Caco-2 (cell line): ENCODE results near the gene ZBTB43. TPM values are rescaled to one million over a fixed set of nuclear protein-coding genes. Genes with fewer than 3 reads are reported as not detected.
A peak's percentile ranks its signal among the peaks of the same experiment; 100 is the strongest.

Experiments used
- Bru-seq: library from RNA; stranded (reverse); fragments of 400-500 nt; gene quantifications from one replicate; lab custom pipeline; 2021; lab: Mats Ljungman, UMichigan
- BruChase-seq, 2 experiments: library from RNA; stranded (reverse); fragments of 400-500 nt; gene quantifications; one replicate each; lab custom pipeline; 2021; lab: Mats Ljungman, UMichigan
- BruUV-seq: library from RNA; stranded (reverse); fragments of 400-500 nt; replicated peaks from 2 replicates; lab custom pipeline; 2021; lab: Mats Ljungman, UMichigan
- CTCF ChIA-PET: fragments of 300-600 bp; sonication (Branson Sonifier 250); formaldehyde crosslinking; loops from one replicate; lab custom pipeline; 2022; ENCODE audit warnings: antibody characterized with exemption; lab: Charles Lee
- POLR2A ChIA-PET: fragments of 300-600 bp; sonication (Branson Sonifier 250); formaldehyde crosslinking; loops from one replicate; lab custom pipeline; 2022; ENCODE audit warnings: antibody characterized with exemption; lab: Charles Lee
- DNase-seq, 2 experiments: peaks; one replicate each; pipeline versions ENCODE4 v3.0.0 to v3.0.0-alpha.2; 2020 to 2022
- H3K27me3 ChIP-seq: replicated peaks from 2 replicates; pipeline ENCODE4 v1.6.0; 2011; ENCODE audit warnings: low read length; ENCODE audit not compliant: control insufficient read depth, insufficient read depth
- H3K36me3 ChIP-seq: 2 replicates; pipeline ENCODE4 v1.5.1; 2011; ENCODE audit warnings: low read length; ENCODE audit not compliant: control insufficient read depth, insufficient read depth
- H3K4me1 ChIP-seq: fragments of 250-450 bp; sonication (Bioruptor Pico); 2 replicates; pipeline ENCODE4 v1.5.1; 2020; ENCODE audit warnings: mild to moderate bottlenecking
- H3K4me3 ChIP-seq: 2 replicates; pipeline ENCODE4 v1.5.1; 2011; ENCODE audit warnings: low read depth, mild to moderate bottlenecking, control low read depth, low read length
- H3K9me3 ChIP-seq: fragments of 250-450 bp; sonication (Bioruptor Pico); 2 replicates; pipeline ENCODE4 v1.5.1; 2020; ENCODE audit warnings: mild to moderate bottlenecking, moderate library complexity
- H3K27ac Mint-ChIP-seq: one replicate; pipeline ENCODE4 v1.8.0; 2022; ENCODE audit warnings: mixed read lengths; ENCODE audit not compliant: unreplicated experiment
- H3K27me3 Mint-ChIP-seq: one replicate; pipeline ENCODE4 v1.8.0; 2022; ENCODE audit warnings: mixed read lengths; ENCODE audit not compliant: insufficient read depth, unreplicated experiment
- H3K36me3 Mint-ChIP-seq: one replicate; pipeline ENCODE4 v1.8.0; 2022; ENCODE audit warnings: mild to moderate bottlenecking, mixed read lengths; ENCODE audit not compliant: insufficient read depth, unreplicated experiment
- H3K4me1 Mint-ChIP-seq: one replicate; pipeline ENCODE4 v1.8.0; 2022; ENCODE audit warnings: low read depth, mixed read lengths; ENCODE audit not compliant: unreplicated experiment
- H3K4me3 Mint-ChIP-seq: one replicate; pipeline ENCODE4 v1.8.0; 2022; ENCODE audit warnings: mild to moderate bottlenecking, moderate library complexity, mixed read lengths; ENCODE audit not compliant: unreplicated experiment
- H3K9me3 Mint-ChIP-seq: one replicate; pipeline ENCODE4 v1.8.0; 2022; ENCODE audit warnings: mixed read lengths; ENCODE audit not compliant: unreplicated experiment
- CTCF ChIP-seq, 2 experiments: fragments of 200-600 bp in 1 of 2; IDR thresholded peaks; 1 replicate in 1 of 2; 2 replicates in 1 of 2; pipeline versions ENCODE4 v1.5.1 to v1.8.0; 2011 to 2022; ENCODE audit warnings: antibody characterized with exemption in 1 of 2, control low read depth in 1 of 2, inconsistent platforms in 1 of 2, low read depth in 1 of 2, low read length in 1 of 2, mild to moderate bottlenecking in 1 of 2, moderate library complexity in 1 of 2; ENCODE audit not compliant: insufficient read depth in 1 of 2, severe bottlenecking in 1 of 2, unreplicated experiment in 1 of 2
- intact Hi-C: fragments of 100-400 bp; cut with micrococcal nuclease; formaldehyde crosslinking; loops from one replicate; pipeline ENCODE4 v1.10.0; 2022; ENCODE audit not compliant: unreplicated experiment
- long read RNA-seq: library from polyadenylated mRNA; stranded (forward); transcript quantifications from one replicate; pipeline ENCODE4 v2.0.0, GENCODE V29; 2022
- total RNA-seq: library from RNA; stranded (reverse); gene quantifications from 2 replicates; pipeline ENCODE4 v1.2.3, GENCODE V29; 2022

ZBTB43 gene
- total RNA-seq = 17.7 and 18.5 TPM in 2 replicates
- percentile 85 among the genes with signal in this experiment for Bru-seq, nascent RNA
- BruChase-seq, experiment 1, labeled RNA remaining after a 2-hour chase = percentile 89 among the genes with signal in this experiment
- percentile 78 among the genes with signal in this experiment for BruChase-seq, experiment 2, labeled RNA remaining after a 6-hour chase
- long read RNA-seq, full-length matches to known transcripts = 5 of 6 reads
- long read RNA-seq, partial matches to known transcripts = 1 of 6 reads
- long read RNA-seq, other reads (novel, unspliced or antisense) = 0 of 6 reads

GRCh38 chr9:126804696-126805553 is at the start of gene ZBTB43:
Gene ZBTB43 (plus strand): TSS chr9:126805040. CDS start chr9:126832510, 27,470 bp downstream.
- H3K9me3 ChIP-seq = no peaks in the 10 kb centered on the region
- no peaks in the 10 kb centered on the region for H3K36me3 ChIP-seq
- no peak for TF ChIP-seq CTCF (IDR thresholded peaks at IDR 0.05; ENCODE audit: insufficient read depth in 1 of 2, low read depth in 1 of 2, low read length in 1 of 2, severe bottlenecking in 1 of 2, unreplicated experiment in 1 of 2)
- Mint-ChIP-seq H3K9me3 (no peaks in the 10 kb centered on the region), H3K4me3 (peak within 1 kb of the TSS; percentile 85), H3K27me3 (no peaks in the 10 kb centered on the region), H3K36me3 (peaks cover 19% of the 10 kb centered on the region), H3K27ac (peak within 1 kb of the TSS; percentile 91), H3K4me1 (peaks cover 25% of the 10 kb centered on the region)
- DNase-seq = peak; percentile 97
- ChIA-PET CTCF (interaction anchor here (0.7 to 1.0 kb wide), 4 partner anchors 23 to 114 kb away, joined by 3 read pairs; no protein-coding TSS in a partner anchor), POLR2A (interaction anchor here (0.6 to 1.0 kb wide), 2 partner anchors 23 to 135 kb away, joined by 3 to 4 read pairs; no protein-coding TSS in a partner anchor)
- H3K4me3 ChIP-seq = peak within 1 kb of the TSS; percentile 89
- peaks cover 5% of the 10 kb centered on the region; the same call in 1 of the 2 replicates for H3K4me1 ChIP-seq
- BruUV-seq = TSS peak; percentile 36
- H3K27me3 ChIP-seq = no peaks in the 10 kb centered on the region
- intact Hi-C loops = no loop called here

GRCh38 chr9:126755317-126755875 is 49.4 kb upstream of the ZBTB43 start:
- ChIA-PET POLR2A (no interaction called here), CTCF (no interaction called here)
- Mint-ChIP-seq H3K9me3 (no peaks in the 10 kb centered on the region), H3K4me1 (no peaks in the 10 kb centered on the region), H3K4me3 (no peak overlapping the region), H3K27ac (no peak overlapping the region), H3K36me3 (no peaks in the 10 kb centered on the region), H3K27me3 (peaks cover 5% of the 10 kb centered on the region)
- DNase-seq = no peak
- Histone ChIP-seq H3K4me1 (peaks cover 7% of the 10 kb centered on the region), H3K9me3 (no peaks in the 10 kb centered on the region), H3K27me3 (no peaks in the 10 kb centered on the region), H3K4me3 (no peak overlapping the region), H3K36me3 (no peaks in the 10 kb centered on the region)
- no peak for TF ChIP-seq CTCF (IDR thresholded peaks at IDR 0.05; ENCODE audit: insufficient read depth in 1 of 2, low read depth in 1 of 2, low read length in 1 of 2, severe bottlenecking in 1 of 2, unreplicated experiment in 1 of 2)
- BruUV-seq = no TSS peak
- intact Hi-C loops = no loop called here

GRCh38 chr9:126756238-126756637 is 48.6 kb upstream of the ZBTB43 start:
- no peak for DNase-seq
- Histone ChIP-seq H3K4me3 (no peak overlapping the region), H3K4me1 (peaks cover 7% of the 10 kb centered on the region), H3K27me3 (no peaks in the 10 kb centered on the region), H3K9me3 (no peaks in the 10 kb centered on the region), H3K36me3 (no peaks in the 10 kb centered on the region)
- Mint-ChIP-seq H3K4me3 (no peak overlapping the region), H3K4me1 (peaks cover 2% of the 10 kb centered on the region), H3K36me3 (no peaks in the 10 kb centered on the region), H3K27me3 (peaks cover 2% of the 10 kb centered on the region), H3K9me3 (no peaks in the 10 kb centered on the region), H3K27ac (no peak overlapping the region)
- intact Hi-C loops = no loop called here
- no TSS peak for BruUV-seq
- no peak for TF ChIP-seq CTCF (IDR thresholded peaks at IDR 0.05; ENCODE audit: insufficient read depth in 1 of 2, low read depth in 1 of 2, low read length in 1 of 2, severe bottlenecking in 1 of 2, unreplicated experiment in 1 of 2)
- ChIA-PET CTCF (no interaction called here), POLR2A (no interaction called here)
